DOHH2 (cell line): Measurements from ENCODE around the gene ARID5A.

Source experiments
- CTCF ChIP-seq: fragments of 200-600 bp; sonication (generic); IDR thresholded peaks from one replicate; pipeline ENCODE4 v1.5.1; 2014; ENCODE audit warnings: antibody characterized with exemption, mild to moderate bottlenecking, low read depth, low read length; ENCODE audit not compliant: poor library complexity, severe bottlenecking
- EZH2phosphoT487 ChIP-seq: fragments of 200-600 bp; sonication (generic); IDR thresholded peaks from 2 replicates; pipeline ENCODE4 v1.6.1; 2017; ENCODE audit warnings: borderline replicate concordance, mild to moderate bottlenecking, antibody characterized with exemption, low read length, moderate library complexity, mixed read lengths

- TF ChIP-seq CTCF (no peak), EZH2phosphoT487 (no peak)
Observed at GRCh38 chr2:96489261-96489660, 47.3 kb upstream of the ARID5A start.
